HCT116 (cell line): ENCODE measurements around the gene CADPS. TPM values are rescaled to one million over a fixed set of nuclear protein-coding genes. Genes with fewer than 3 reads are reported as not detected.

Source experiments
- ATAC-seq: fragments of 200-7000 bp; cut with Tn5 transposase; 2 replicates; pipeline ENCODE4 v1.9.1; 2020; ENCODE audit warnings: mild to moderate bottlenecking, moderate library complexity
- BruUV-seq: library from RNA; stranded (reverse); fragments of 400-500 nt; replicated peaks from 2 replicates; lab custom pipeline; 2021; lab: Mats Ljungman, UMichigan
- CTCF ChIA-PET: fragments of 300-600 bp; sonication (Branson Sonifier 250); formaldehyde crosslinking; loops from one replicate; lab custom pipeline; 2021; ENCODE audit warnings: antibody characterized with exemption; lab: Charles Lee
- POLR2A ChIA-PET: fragments of 300-600, 350-600 bp; sonication (Branson Sonifier 250); formaldehyde crosslinking; loops from one replicate; lab custom pipeline; 2021; ENCODE audit warnings: antibody characterized with exemption; lab: Charles Lee
- RAD21 ChIA-PET, 2 experiments: fragments of 300-600 bp; sonication (Branson Sonifier 250); formaldehyde crosslinking; loops; one replicate each; lab custom pipeline; 2023; ENCODE audit warnings: low total read pairs in 2 of 2; ENCODE audit not compliant: uncharacterized antibody in 2 of 2, unreplicated experiment in 2 of 2, low non-redundant PET in 1 of 2; lab: Charles Lee
- DNase-seq: peaks from one replicate; pipeline ENCODE4 v3.0.0-alpha.2; 2010; ENCODE audit warnings: low read depth, low spot score
- H2AFZ ChIP-seq: fragments of 200-600 bp; shearing (Covaris generic), sonication (generic); 2 replicates; pipeline ENCODE4 v1.6.1; 2017; ENCODE audit warnings: low read depth, mixed run types, mixed read lengths, antibody characterized with exemption, low read length; ENCODE audit not compliant: poor library complexity, severe bottlenecking
- H3K27ac ChIP-seq: 2 replicates; pipeline ENCODE4 v1.5.1; 2012; ENCODE audit warnings: low read depth, low read length
- H3K27me3 ChIP-seq: fragments of 200-600 bp; sonication (generic); 2 replicates; pipeline ENCODE4 v1.6.1; 2016; ENCODE audit warnings: mixed run types, low read length, mixed read lengths; ENCODE audit not compliant: insufficient read depth
- H3K36me3 ChIP-seq, 2 experiments: fragments of 200-500 bp in 1 of 2; fragments of 200-600 bp in 1 of 2; sonication (Bioruptor generic) in 1 of 2; sonication (generic) in 1 of 2; 2 replicates each; pipeline versions ENCODE4 v1.5.1 to v1.6.1; 2014 to 2016; ENCODE audit warnings: low read length in 2 of 2, inconsistent platforms in 1 of 2, mixed read lengths in 1 of 2, mixed run types in 1 of 2; ENCODE audit not compliant: insufficient read depth in 2 of 2, control insufficient read depth in 1 of 2
- H3K4me1 ChIP-seq, 2 experiments: fragments of 200-600 bp in 1 of 2; sonication (generic) in 1 of 2; 2 replicates each; pipeline versions ENCODE4 v1.5.1 to v1.6.1; 2012 to 2017; ENCODE audit warnings: low read length in 2 of 2, inconsistent platforms in 1 of 2, mild to moderate bottlenecking in 1 of 2, mixed read lengths in 1 of 2, mixed run types in 1 of 2, moderate library complexity in 1 of 2; ENCODE audit not compliant: insufficient read depth in 2 of 2, control insufficient read depth in 1 of 2
- H3K4me2 ChIP-seq: fragments of 200-600 bp; sonication (generic); 2 replicates; pipeline ENCODE4 v1.6.1; 2017; ENCODE audit warnings: mixed run types, low read length, mixed read lengths
- H3K4me3 ChIP-seq, 2 experiments: fragments of 200-600 bp in 1 of 2; sonication (generic) in 1 of 2; replicated peaks in 1 of 2; 2 replicates each; pipeline ENCODE4 v1.5.1; 2011 to 2016; ENCODE audit warnings: low read length in 2 of 2, control low read depth in 1 of 2, low read depth in 1 of 2, mild to moderate bottlenecking in 1 of 2, mixed read lengths in 1 of 2, mixed run types in 1 of 2
- H3K79me2 ChIP-seq: fragments of 200-600 bp; sonication (generic); 2 replicates; pipeline ENCODE4 v1.6.1; 2017; ENCODE audit warnings: mild to moderate bottlenecking, mixed run types, low read length, moderate library complexity, mixed read lengths; ENCODE audit not compliant: insufficient read depth
- H3K9ac ChIP-seq: fragments of 200-600 bp; sonication (generic); 2 replicates; pipeline ENCODE4 v1.6.1; 2016; ENCODE audit warnings: low read length, mixed read lengths
- H3K9me2 ChIP-seq: fragments of 200-600 bp; sonication (generic), shearing (Covaris generic); 2 replicates; pipeline ENCODE4 v1.6.1; 2017; ENCODE audit warnings: mixed run types, mild to moderate bottlenecking, moderate library complexity; ENCODE audit not compliant: insufficient read depth
- H3K9me3 ChIP-seq, 2 experiments: fragments of 200-500 bp in 1 of 2; fragments of 200-600 bp in 1 of 2; sonication (Bioruptor generic) in 1 of 2; sonication (generic) in 1 of 2; 2 replicates each; pipeline ENCODE4 v1.6.1; 2014 to 2017; ENCODE audit warnings: low read length in 2 of 2, mixed read lengths in 2 of 2, inconsistent platforms in 1 of 2, low read depth in 1 of 2, mild to moderate bottlenecking in 1 of 2, mixed run types in 1 of 2, moderate library complexity in 1 of 2; ENCODE audit not compliant: control insufficient read depth in 1 of 2, insufficient read depth in 1 of 2
- H4K20me1 ChIP-seq: fragments of 200-600 bp; sonication (generic), shearing (Covaris generic); 2 replicates; pipeline ENCODE4 v1.6.1; 2017; ENCODE audit warnings: mixed run types, mild to moderate bottlenecking, moderate library complexity; ENCODE audit not compliant: insufficient read depth
- ATF3 ChIP-seq: IDR thresholded peaks from 2 replicates; pipeline ENCODE4 v1.6.1; 2012
- CTCF ChIP-seq, 3 experiments: fragments of 200-600 bp in 1 of 3; sonication (generic) in 1 of 3; IDR thresholded peaks in 2 of 3; conservative IDR thresholded peaks in 1 of 3; 2 replicates each; pipeline ENCODE4 v1.5.1; 2012 to 2017; ENCODE audit warnings: low read depth in 2 of 3, low read length in 2 of 3, antibody characterized with exemption in 1 of 3, borderline replicate concordance in 1 of 3, control low read depth in 1 of 3, mild to moderate bottlenecking in 1 of 3, mixed read lengths in 1 of 3, mixed run types in 1 of 3, moderate library complexity in 1 of 3; ENCODE audit not compliant: insufficient read depth in 1 of 3
- ELF1 ChIP-seq: IDR thresholded peaks from 2 replicates; pipeline ENCODE4 v1.6.1; 2012; ENCODE audit warnings: low read depth, borderline replicate concordance
- EZH2phosphoT487 ChIP-seq: fragments of 200-600 bp; IDR thresholded peaks from 2 replicates; pipeline ENCODE4 v1.6.1; 2018; ENCODE audit warnings: antibody characterized with exemption, borderline replicate concordance
- FOSL1 ChIP-seq: IDR thresholded peaks from 2 replicates; pipeline ENCODE4 v1.6.1; 2012; ENCODE audit warnings: low read depth
- JUND ChIP-seq: IDR thresholded peaks from 2 replicates; pipeline ENCODE4 v1.6.1; 2012
- POLR2A ChIP-seq: IDR thresholded peaks from 2 replicates; pipeline ENCODE4 v1.7.0; 2011; ENCODE audit warnings: borderline replicate concordance; ENCODE audit not compliant: insufficient read depth, insufficient read length; ENCODE audit errors: extremely low read depth
- RAD21 ChIP-seq: IDR thresholded peaks from 2 replicates; pipeline ENCODE4 v1.6.1; 2012; ENCODE audit warnings: low read depth, mild to moderate bottlenecking
- SIN3A ChIP-seq: IDR thresholded peaks from 2 replicates; pipeline ENCODE4 v1.6.1; 2012; ENCODE audit warnings: low read depth
- SP1 ChIP-seq: IDR thresholded peaks from 2 replicates; pipeline ENCODE4 v1.6.1; 2012; ENCODE audit warnings: low read depth
- SRF ChIP-seq: IDR thresholded peaks from 2 replicates; pipeline ENCODE4 v1.6.1; 2012; ENCODE audit warnings: low read depth
- ZBTB33 ChIP-seq: IDR thresholded peaks from 2 replicates; pipeline ENCODE4 v1.6.1; 2011; ENCODE audit warnings: mild to moderate bottlenecking, low read length, moderate library complexity; ENCODE audit not compliant: insufficient replicate concordance; ENCODE audit errors: extremely low read depth
- intact Hi-C: fragments of 100-400 bp; cut with micrococcal nuclease; formaldehyde crosslinking; loops from 2 replicates; pipeline ENCODE4 v1.10.0; 2022
- total RNA-seq: library from RNA; stranded (reverse); gene quantifications from one replicate; pipeline ENCODE4 v1.2.1, GENCODE V29; 2021; ENCODE audit not compliant: unreplicated experiment

CADPS gene
- total RNA-seq, 1 experiment from 2014 or later, result not detected

- H3K4me2 ChIP-seq, result no peak overlapping the region
- POLR2A ChIA-PET, result no interaction called here
Observed at GRCh38 chr3:62797132-62797531, 78.1 kb downstream of the CADPS start.

More at GRCh38 chr3:62797132-62797531, 78.1 kb downstream of the CADPS start:
- Histone ChIP-seq H3K79me2 (no peaks in the 10 kb centered on the region), H3K9me3 (no peaks in the 10 kb centered on the region), H4K20me1 (no peaks in the 10 kb centered on the region), H3K27me3 (no peaks in the 10 kb centered on the region), H3K36me3 (no peaks in the 10 kb centered on the region), H3K9ac (no peak overlapping the region), H3K4me1 (no peaks in the 10 kb centered on the region)
- no peak for DNase-seq
- RAD21 ChIA-PET, result no interaction called here
- TF ChIP-seq ATF3 (no peak), EZH2phosphoT487 (no peak), SIN3A (no peak), FOSL1 (no peak), POLR2A (no peak), SRF (no peak), RAD21 (no peak), ZBTB33 (no peak), SP1 (no peak), ELF1 (no peak), CTCF (IDR thresholded peaks at IDR 0.05 in 2 of 3, conservative IDR thresholded peaks at IDR 0.05 in 1 of 3; ENCODE audit: borderline replicate concordance in 1 of 3, insufficient read depth in 1 of 3, low read depth in 2 of 3, low read length in 2 of 3) (no peak), JUND (no peak)
- TF ChIP-seq, all 23 proteins: peak for 0
- no peak overlapping the region for H2AFZ ChIP-seq
- BruUV-seq, result no TSS peak
- H3K9me2 ChIP-seq, result no peaks in the 10 kb centered on the region
- H3K4me3 ChIP-seq, result no peak overlapping the region
- CTCF ChIA-PET, result no interaction called here
- intact Hi-C loops, result no loop called here
- no peak overlapping the region for H3K27ac ChIP-seq
- no peak for ATAC-seq
